Lower leg skin (tissue), 4 donors: ENCODE results near the gene DUSP5. TPM values are rescaled to one million over a fixed set of nuclear protein-coding genes. Genes with fewer than 3 reads are reported as not detected.

ENCODE experiments used
- DNase-seq, 2 donors: peaks; one replicate each; pipeline ENCODE4 v3.0.0-alpha.2; 2019; ENCODE audit warnings: low spot score in 2 of 2
- H3K4me3 ChIP-seq: fragments of 200-600 bp; sonication (generic); 2 replicates; pipeline ENCODE4 v1.5.1; 2017; ENCODE audit warnings: mild to moderate bottlenecking, low read depth; ENCODE audit not compliant: poor library complexity, severe bottlenecking
- POLR2A ChIP-seq, 2 donors: fragments of 450-650 bp; IDR thresholded peaks; one replicate each; pipeline ENCODE4 v1.6.1; 2016 to 2017; ENCODE audit warnings: antibody characterized with exemption in 2 of 2, mild to moderate bottlenecking in 1 of 2, moderate library complexity in 1 of 2
- WGBS, 2 donors: methylation state at CpG; one replicate each; pipeline ENCODE4 v1.1.5; 2018; 5-methylcytosine and 5-hydroxymethylcytosine counted together
- intact Hi-C: fragments of 100-400 bp; cut with DNase I; formaldehyde crosslinking; loops from one replicate; pipeline ENCODE4 v1.15.0; 2023; ENCODE audit warnings: low total_unique reads
- total RNA-seq, 4 donors: library from RNA; depleted of rRNA; stranded (reverse); fragments of >200 nt; gene quantifications; one replicate each; pipeline ENCODE4 v1.1.0, GENCODE V29; 2016
- TF ChIP-seq, protein P1 (sequence below), 3 donors: fragments of 450-650 bp; IDR thresholded peaks; one replicate each; pipeline ENCODE4 v1.5.1; 2016; ENCODE audit warnings: antibody characterized with exemption in 3 of 3, mild to moderate bottlenecking in 3 of 3, moderate library complexity in 2 of 3

Gene DUSP5
- total RNA-seq, 4 donors from 2014 or later = 29.8 to 57.2 (median 32.9) TPM

- intact Hi-C loops = no loop called here
These were observed 1.8 kb upstream of the DUSP5 start for GRCh38 chr10:110495731-110496552.

DNA sequence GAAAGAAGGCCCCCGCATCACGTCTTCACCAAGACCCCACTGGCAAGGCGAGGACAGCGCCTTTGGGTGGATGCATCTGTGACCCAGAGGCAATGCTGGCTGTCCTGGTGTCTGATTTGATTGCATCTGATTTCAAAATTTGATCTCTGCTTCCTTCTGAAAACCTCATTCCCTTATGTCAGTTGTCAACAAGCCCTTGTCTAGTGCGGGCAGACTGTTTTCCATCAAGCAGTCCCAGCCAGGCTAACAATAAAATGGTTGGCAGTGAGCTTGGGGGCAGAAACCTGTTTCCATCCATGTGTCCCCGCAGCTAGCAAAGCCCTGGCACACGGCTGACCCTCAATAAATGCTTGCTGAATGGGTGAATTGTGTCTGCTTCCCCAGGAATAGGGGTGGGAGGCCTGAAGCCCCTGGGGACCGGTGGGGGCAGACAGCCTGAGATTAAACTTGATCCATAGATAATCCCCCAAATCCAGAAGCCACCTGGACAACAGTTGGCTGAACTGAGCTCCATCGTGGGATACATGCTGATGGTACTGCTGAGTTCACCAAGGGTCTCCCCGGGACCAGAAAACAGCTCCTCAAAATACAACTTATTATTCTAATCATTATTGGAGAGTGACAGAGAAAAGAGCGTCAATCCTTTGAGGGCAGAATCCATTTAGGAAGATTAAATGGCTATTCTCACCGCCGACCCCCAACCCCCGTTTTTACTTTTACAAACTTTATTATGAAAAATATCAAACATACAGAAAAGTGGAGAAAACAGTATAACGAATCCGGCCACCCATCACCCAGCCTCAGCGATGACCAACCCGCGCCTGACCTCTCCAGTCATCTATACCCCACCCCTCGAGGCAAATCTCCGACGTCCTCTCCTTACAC, 912 bp upstream of the DUSP5 start:
- H3K4me3 ChIP-seq = peak overlapping the region; percentile 74
- DNase-seq = peak in 1 of 2 donors; percentile 85
- TF ChIP-seq, protein P1, sequence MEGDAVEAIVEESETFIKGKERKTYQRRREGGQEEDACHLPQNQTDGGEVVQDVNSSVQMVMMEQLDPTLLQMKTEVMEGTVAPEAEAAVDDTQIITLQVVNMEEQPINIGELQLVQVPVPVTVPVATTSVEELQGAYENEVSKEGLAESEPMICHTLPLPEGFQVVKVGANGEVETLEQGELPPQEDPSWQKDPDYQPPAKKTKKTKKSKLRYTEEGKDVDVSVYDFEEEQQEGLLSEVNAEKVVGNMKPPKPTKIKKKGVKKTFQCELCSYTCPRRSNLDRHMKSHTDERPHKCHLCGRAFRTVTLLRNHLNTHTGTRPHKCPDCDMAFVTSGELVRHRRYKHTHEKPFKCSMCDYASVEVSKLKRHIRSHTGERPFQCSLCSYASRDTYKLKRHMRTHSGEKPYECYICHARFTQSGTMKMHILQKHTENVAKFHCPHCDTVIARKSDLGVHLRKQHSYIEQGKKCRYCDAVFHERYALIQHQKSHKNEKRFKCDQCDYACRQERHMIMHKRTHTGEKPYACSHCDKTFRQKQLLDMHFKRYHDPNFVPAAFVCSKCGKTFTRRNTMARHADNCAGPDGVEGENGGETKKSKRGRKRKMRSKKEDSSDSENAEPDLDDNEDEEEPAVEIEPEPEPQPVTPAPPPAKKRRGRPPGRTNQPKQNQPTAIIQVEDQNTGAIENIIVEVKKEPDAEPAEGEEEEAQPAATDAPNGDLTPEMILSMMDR (IDR thresholded peaks at IDR 0.05) = no peak
- TF ChIP-seq POLR2A (IDR thresholded peaks at IDR 0.05) = no peak
- intact Hi-C loops = no loop called here
- 7 to 9% methylated on average over 22 of the region's 22 CpGs for WGBS, 2 donors

More at GRCh38 chr10:110495731-110496552, 1.8 kb upstream of the DUSP5 start:
- DNase-seq = peak; percentile 40 to 90
- WGBS, 2 donors = 26 to 29% methylated on average over 25 of the region's 25 CpGs
- no peak overlapping the region for H3K4me3 ChIP-seq
- no peak for TF ChIP-seq POLR2A (IDR thresholded peaks at IDR 0.05)
- TF ChIP-seq, protein P1 (IDR thresholded peaks at IDR 0.05) = no peak

DNA sequence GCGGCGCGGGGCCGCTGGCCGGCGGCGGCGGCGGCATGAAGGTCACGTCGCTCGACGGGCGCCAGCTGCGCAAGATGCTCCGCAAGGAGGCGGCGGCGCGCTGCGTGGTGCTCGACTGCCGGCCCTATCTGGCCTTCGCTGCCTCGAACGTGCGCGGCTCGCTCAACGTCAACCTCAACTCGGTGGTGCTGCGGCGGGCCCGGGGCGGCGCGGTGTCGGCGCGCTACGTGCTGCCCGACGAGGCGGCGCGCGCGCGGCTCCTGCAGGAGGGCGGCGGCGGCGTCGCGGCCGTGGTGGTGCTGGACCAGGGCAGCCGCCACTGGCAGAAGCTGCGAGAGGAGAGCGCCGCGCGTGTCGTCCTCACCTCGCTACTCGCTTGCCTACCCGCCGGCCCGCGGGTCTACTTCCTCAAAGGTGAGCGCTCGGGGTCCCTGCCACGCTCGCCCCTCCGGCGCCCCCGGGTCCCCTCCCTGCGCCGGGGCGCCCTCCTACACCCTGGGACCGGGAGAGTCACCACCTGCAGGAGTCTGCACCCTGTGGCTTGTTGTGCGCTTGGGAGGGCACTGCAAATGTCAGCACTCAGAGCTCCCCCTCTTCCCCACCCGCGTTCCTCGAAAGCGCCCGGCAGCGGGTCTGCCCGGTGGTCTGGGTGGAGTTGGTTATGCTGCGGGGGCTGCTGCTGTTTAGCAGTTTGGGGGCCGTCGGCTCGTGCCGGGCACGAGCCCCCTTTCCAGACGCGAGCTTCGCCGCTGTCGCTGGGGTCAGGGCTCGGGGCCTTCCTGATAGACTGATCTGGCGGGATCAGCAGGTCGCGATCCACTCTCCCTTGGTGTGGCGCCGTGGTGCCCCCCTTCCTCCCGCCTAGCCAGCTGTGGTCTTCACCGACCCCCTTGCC, 627 bp downstream of the DUSP5 start:
- peak overlapping the region; percentile 74 for H3K4me3 ChIP-seq
- TF ChIP-seq, protein P1 (IDR thresholded peaks at IDR 0.05) = no peak
- no peak for TF ChIP-seq POLR2A (IDR thresholded peaks at IDR 0.05)
- intact Hi-C loops = no loop called here
- peak in 1 of 2 donors; percentile 90 for DNase-seq
- 6 to 18% methylated on average over 16 to 60 of the region's 107 CpGs for WGBS, 2 donors

GRCh38 chr10:110498982-110499795, 1.5 kb downstream of the DUSP5 start:
- H3K4me3 ChIP-seq = peak overlapping the region; percentile 74
- no peak for TF ChIP-seq POLR2A (IDR thresholded peaks at IDR 0.05)
- intact Hi-C loops = no loop called here
- DNase-seq = peak; percentile 27 to 87
- 42 to 49% methylated on average over 19 to 21 of the region's 21 CpGs for WGBS, 2 donors

- WGBS, 2 donors = 88% methylated on average over 9 of the region's 9 CpGs
- no peak for DNase-seq
- TF ChIP-seq, protein P1 (IDR thresholded peaks at IDR 0.05) = no peak
- TF ChIP-seq POLR2A (IDR thresholded peaks at IDR 0.05) = no peak
- no peak overlapping the region for H3K4me3 ChIP-seq
- intact Hi-C loops = no loop called here
These were observed 2.2 kb downstream of the DUSP5 start for GRCh38 chr10:110499796-110500514.
